ENCODE results near the gene SLC26A4.
"Not testable (repeated sequence)": the region's sequence is repeated elsewhere in the genome, so short reads cannot be mapped to it uniquely, and the experiment has no call there.

SLC26A4 gene

GRCh38 chr7:107660381-107661080 is at the start of gene SLC26A4:
SLC26A4 (plus strand) TSS chr7:107660828; CDS start chr7:107661642, 814 bp downstream.
- in situ Hi-C loops (cut with HindIII; ENCODE audit: low sequenced_read_pairs) = no loop called here

- in situ Hi-C loops (cut with HindIII; ENCODE audit: low sequenced_read_pairs) = no loop called here
Measured at GRCh38 chr7:107613439-107613838, 47.2 kb upstream of the SLC26A4 start.

DNA sequence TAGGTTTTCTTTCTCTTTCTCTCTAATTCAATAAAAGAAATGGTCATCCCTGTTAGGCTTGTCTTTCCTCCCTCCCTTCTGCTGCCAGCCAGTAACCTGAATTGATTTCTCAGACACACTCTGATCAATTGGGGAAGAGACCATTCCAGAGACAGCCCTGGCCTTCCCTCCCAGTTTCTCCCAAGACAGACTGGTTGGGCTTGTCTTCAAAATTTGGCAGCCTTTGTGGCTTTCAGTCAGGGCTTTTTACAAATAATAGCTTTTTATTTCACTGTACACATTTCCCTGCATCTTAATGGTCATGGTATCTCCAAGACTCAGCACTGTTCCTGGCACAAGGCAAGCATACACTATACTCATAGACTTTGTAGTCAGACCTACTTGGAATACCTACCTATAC is 46.7 kb upstream of the SLC26A4 start:
- in situ Hi-C loops (cut with HindIII; ENCODE audit: low sequenced_read_pairs) = no loop called here

- in situ Hi-C loops (cut with HindIII; ENCODE audit: low sequenced_read_pairs) = no loop called here
Measured at GRCh38 chr7:107614425-107614824, 46.2 kb upstream of the SLC26A4 start.

GRCh38 chr7:107615910-107616680 is 44.5 kb upstream of the SLC26A4 start:
- in situ Hi-C loops (cut with HindIII; ENCODE audit: low sequenced_read_pairs) = no loop called here

DNA sequence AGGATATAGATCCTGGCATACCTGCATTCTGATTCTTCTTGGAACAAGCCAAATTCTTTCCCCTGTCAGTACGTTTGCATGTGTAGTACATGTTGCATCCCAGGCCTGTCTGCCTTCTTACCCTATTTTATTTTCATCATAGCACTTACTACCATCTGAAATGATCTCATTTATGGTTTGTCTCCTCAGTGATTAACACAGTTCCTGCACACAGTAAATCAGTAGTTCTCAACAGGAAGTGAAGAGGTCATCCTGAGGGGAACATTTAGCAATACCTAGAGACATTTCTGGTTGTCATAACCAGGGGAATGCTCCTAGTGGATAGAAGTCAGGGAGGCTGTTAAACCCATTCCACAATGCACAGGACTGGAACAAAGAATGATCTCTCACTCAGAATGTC is 38.2 kb upstream of the SLC26A4 start:
- in situ Hi-C loops (cut with HindIII; ENCODE audit: low sequenced_read_pairs) = no loop called here

- in situ Hi-C loops (cut with HindIII; ENCODE audit: low sequenced_read_pairs) = no loop called here
Measured at GRCh38 chr7:107622894-107623293, 37.7 kb upstream of the SLC26A4 start.

- in situ Hi-C loops (cut with HindIII; ENCODE audit: low sequenced_read_pairs) = no loop called here
Measured at GRCh38 chr7:107627002-107627401, 33.6 kb upstream of the SLC26A4 start.

GRCh38 chr7:107628461-107629064 is 32.1 kb upstream of the SLC26A4 start:
- in situ Hi-C loops (cut with HindIII; ENCODE audit: low sequenced_read_pairs) = no loop called here

GRCh38 chr7:107630342-107630741 is 30.3 kb upstream of the SLC26A4 start:
- in situ Hi-C loops (cut with HindIII; ENCODE audit: low sequenced_read_pairs) = no loop called here

- in situ Hi-C loops (cut with HindIII; ENCODE audit: low sequenced_read_pairs) = no loop called here
Measured at GRCh38 chr7:107631588-107632491, 28.8 kb upstream of the SLC26A4 start.

DNA sequence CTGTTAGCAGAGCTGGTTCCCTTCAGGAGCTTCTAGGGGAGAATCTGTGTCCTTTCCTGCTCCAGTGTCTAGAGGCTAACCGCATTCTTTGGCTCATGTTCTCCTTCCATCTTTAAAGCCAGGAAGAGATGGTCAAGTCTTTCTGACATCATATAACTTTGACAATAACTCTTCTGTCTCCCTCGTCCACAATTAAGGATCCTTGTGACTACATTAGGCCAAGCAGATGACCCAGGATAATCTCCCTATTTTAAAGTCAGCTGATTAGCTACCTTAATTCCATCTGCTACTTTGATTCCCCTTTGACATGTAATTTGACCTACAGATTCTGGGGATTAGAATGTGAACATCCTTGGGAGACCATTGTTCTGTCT is 28.1 kb upstream of the SLC26A4 start:
- in situ Hi-C loops (cut with HindIII; ENCODE audit: low sequenced_read_pairs) = no loop called here

DNA sequence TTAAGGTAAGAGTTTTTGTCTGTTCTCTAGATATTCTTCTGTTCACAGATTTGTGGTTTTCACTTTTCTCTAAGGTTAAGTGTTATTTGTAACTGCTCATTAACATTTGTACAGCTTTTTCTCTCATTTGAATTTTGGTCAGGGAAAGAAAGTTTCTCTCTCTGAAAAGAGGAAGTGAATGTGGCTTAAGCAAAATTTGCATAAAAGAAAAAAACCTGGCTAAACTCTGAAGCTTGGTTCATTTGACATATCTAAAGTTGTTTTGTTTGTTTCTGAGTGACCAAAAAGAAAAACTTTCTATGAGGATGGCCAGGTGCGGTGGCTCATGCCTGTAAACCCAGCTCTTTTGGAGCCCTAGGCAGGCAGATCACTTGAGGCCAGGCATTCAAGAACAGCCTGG is 22.0 kb upstream of the SLC26A4 start:
- in situ Hi-C loops (cut with HindIII; ENCODE audit: low sequenced_read_pairs) = no loop called here

- in situ Hi-C loops (cut with HindIII; ENCODE audit: low sequenced_read_pairs) = not testable (repeated sequence)
Measured at GRCh38 chr7:107639070-107639469, 21.6 kb upstream of the SLC26A4 start.

DNA sequence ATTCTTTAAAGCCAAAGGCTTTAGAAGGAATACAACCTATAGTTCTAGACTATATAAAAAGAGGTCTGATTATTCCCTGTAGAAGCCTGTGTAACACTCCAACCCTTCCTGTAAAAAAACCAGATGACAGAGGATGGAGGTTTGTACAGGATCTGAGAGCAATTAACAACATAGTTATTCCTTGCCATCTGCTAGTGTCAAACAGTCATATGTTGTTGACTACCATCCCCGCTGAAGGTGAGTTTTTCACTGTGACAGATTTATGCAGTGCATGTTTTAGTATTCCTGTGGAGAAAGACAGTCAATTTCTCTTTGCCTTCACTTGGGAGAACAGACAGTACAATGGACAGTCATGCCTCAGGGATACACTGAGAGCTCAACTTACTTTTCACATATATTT is 19.0 kb upstream of the SLC26A4 start:
- in situ Hi-C loops (cut with HindIII; ENCODE audit: low sequenced_read_pairs) = loop anchor here (10.0 kb wide), 1 partner anchor 177 kb away; no protein-coding TSS in a partner anchor

DNA sequence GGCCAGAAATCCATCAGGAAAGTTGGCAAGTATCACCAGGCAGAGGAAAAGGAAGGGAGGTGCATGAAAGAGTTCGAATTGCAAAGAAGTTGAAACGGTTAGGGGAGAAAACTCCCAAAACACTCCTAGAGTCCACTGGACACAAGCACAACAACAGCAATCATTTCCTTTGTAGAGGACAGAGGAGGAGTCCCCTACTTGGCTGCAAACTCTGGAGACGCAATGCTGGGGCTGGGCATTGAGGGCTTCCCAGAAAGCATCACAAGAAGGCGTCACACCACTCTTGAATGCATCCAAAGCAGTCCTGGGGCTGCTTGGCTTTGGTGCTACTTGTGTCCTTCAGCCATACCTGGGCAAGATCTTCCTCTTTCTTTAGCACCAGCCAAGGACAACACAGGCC is 18.1 kb upstream of the SLC26A4 start:
- in situ Hi-C loops (cut with HindIII; ENCODE audit: low sequenced_read_pairs) = loop anchor here (10.0 kb wide), 1 partner anchor 178 kb away; no protein-coding TSS in a partner anchor

DNA sequence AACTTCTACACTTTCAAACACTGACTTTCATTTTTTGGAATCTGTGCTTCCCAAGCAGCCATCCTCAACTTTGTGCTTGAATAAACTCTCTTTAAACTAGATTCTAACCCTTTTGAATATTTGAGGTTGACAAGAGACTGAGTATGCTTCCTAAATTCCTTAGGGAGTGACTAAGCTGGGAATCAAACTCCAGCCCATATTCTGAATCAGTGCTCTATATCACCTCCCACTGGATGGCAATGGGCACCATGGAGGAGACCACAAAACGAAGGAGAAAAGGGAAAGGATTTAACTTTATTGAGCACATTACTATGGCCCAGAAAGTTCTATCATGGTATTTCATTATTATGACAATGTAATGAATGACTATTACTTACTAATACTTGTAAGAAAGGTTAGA is 17.2 kb upstream of the SLC26A4 start:
- in situ Hi-C loops (cut with HindIII; ENCODE audit: low sequenced_read_pairs) = loop anchor here (10.0 kb wide), 1 partner anchor 179 kb away; no protein-coding TSS in a partner anchor

- in situ Hi-C loops (cut with HindIII; ENCODE audit: low sequenced_read_pairs) = loop anchor here (10.0 kb wide), 1 partner anchor 179 kb away; no protein-coding TSS in a partner anchor
Measured at GRCh38 chr7:107643938-107644308, 16.7 kb upstream of the SLC26A4 start.

DNA sequence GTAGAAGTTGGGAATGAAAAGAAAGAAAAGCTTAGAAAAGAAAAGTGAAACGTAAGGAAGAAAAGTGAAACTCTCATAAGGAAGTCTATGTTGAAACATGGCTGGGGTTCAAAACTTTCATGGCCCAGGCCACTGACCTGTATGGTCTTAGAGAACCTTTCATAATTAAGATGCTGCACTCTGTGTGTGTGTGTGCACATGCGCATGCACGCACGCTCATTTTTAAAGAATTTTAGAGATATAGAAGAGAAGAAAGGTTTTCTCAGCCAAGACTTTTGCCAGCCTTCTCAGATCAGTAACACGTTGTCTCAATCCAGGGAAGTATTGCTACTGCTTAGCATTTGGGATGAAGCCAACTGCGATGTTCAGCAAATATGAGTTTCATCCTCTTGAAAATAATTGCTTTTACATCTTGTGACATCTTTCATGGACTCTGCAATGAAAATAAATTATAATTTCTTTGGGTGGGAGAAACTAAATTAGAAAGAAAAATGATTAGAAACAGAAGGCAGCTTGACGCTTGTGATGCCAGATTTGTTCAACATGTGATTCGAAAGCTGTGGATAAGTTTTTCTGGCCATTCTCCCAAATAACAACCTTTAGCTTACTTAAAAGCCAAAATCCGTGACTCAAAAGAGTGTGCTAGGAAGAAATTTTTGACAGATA is 16.2 kb upstream of the SLC26A4 start:
- in situ Hi-C loops (cut with HindIII; ENCODE audit: low sequenced_read_pairs) = loop anchor here (10.0 kb wide), 1 partner anchor 180 kb away; no protein-coding TSS in a partner anchor

DNA sequence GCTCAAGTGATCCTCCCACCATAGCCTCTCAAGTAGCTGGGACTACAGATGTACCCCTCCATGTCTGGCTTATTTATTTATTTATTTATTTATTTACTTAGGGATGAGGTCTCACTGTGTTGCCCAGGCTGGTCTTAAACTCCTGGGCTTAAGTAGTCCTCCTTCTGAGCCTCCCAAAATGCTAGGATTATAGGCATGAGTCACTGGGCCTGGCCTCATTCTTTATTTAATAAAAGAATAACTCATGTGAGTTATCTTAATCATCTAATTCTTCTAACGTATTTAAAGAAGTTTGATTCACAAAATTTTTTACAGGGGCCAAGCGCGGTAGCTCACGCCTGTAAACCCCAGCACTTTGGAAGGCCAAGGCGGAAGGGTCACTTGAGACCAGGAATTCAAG is 8.0 kb upstream of the SLC26A4 start:
- in situ Hi-C loops (cut with HindIII; ENCODE audit: low sequenced_read_pairs) = no loop called here
